Tibial nerve (tissue), 4 donors: ENCODE data around the gene CCDC87.

Experiments used
- CTCF ChIP-seq, 5 experiments: fragments of 200-600 bp in 3 of 5; fragments of 450-650 bp in 2 of 5; sonication (generic) in 3 of 5; IDR thresholded peaks; one replicate each; pipeline ENCODE4 v1.5.1; 2016 to 2019; ENCODE audit warnings: antibody characterized with exemption in 5 of 5, mild to moderate bottlenecking in 3 of 5, moderate library complexity in 2 of 5
- EP300 ChIP-seq, 2 donors: sonication (generic); formaldehyde crosslinking; IDR thresholded peaks; one replicate each; pipeline ENCODE4 v1.6.1; 2017; ENCODE audit warnings: antibody characterized with exemption in 2 of 2, mild to moderate bottlenecking in 1 of 2
- POLR2A ChIP-seq, 2 donors: fragments of 450-650 bp; IDR thresholded peaks; one replicate each; pipeline ENCODE4 v1.6.1; 2017; ENCODE audit warnings: antibody characterized with exemption in 2 of 2, mild to moderate bottlenecking in 2 of 2, moderate library complexity in 2 of 2

- TF ChIP-seq CTCF (IDR thresholded peaks at IDR 0.05): peak; percentile 56 to 90 (median 75)
- TF ChIP-seq POLR2A (IDR thresholded peaks at IDR 0.05): peak; percentile 79 to 91
- peak; percentile 98 for TF ChIP-seq EP300 (IDR thresholded peaks at IDR 0.05)
Measured at GRCh38 chr11:66592457-66593302, at the start of gene CCDC87, which contains the start of gene CCS.
